SK-N-SH (cell line): ENCODE data around the gene COMMD8. TPM values are rescaled to one million over a fixed set of nuclear protein-coding genes. Genes with fewer than 3 reads are reported as not detected.

Source experiments
- CTCF ChIA-PET: fragments of 300-600, 350-600 bp; formaldehyde crosslinking; extraction: SDS; loops from one replicate; lab custom pipeline; 2021; lab: Yijun Ruan, JAX
- POLR2A ChIA-PET: fragments of 350-600 bp; sonication (Branson Sonifier 250); formaldehyde crosslinking; extraction: SDS; loops from one replicate; lab custom pipeline; 2020; ENCODE audit warnings: antibody characterized with exemption, inconsistent platforms; lab: Yijun Ruan, JAX
- DNase-seq: peaks from one replicate; pipeline ENCODE4 v3.0.0; 2012
- H2AFZ ChIP-seq: fragments of 200-600 bp; sonication (generic); 2 replicates; pipeline ENCODE4 v1.8.1; 2016; ENCODE audit warnings: antibody characterized with exemption, mild to moderate bottlenecking, low read depth
- H3F3A ChIP-seq: fragments of 200-600 bp; sonication (generic); replicated peaks from 2 replicates; pipeline ENCODE3; 2016; ENCODE audit warnings: antibody characterized with exemption, mild to moderate bottlenecking; ENCODE audit not compliant: insufficient read depth
- H3K27ac ChIP-seq, 2 experiments: fragments of 200-500 bp in 1 of 2; fragments of 200-600 bp in 1 of 2; sonication (Bioruptor generic) in 1 of 2; sonication (generic), shearing (Covaris generic) in 1 of 2; 2 replicates each; pipeline versions ENCODE4 v1.5.1 to v1.6.1; 2014 to 2016; ENCODE audit warnings: low read depth in 2 of 2, inconsistent platforms in 1 of 2, low read length in 1 of 2, mild to moderate bottlenecking in 1 of 2, mixed read lengths in 1 of 2
- H3K27me3 ChIP-seq: fragments of 200-600 bp; sonication (generic), shearing (Covaris generic); 2 replicates; pipeline ENCODE4 v1.6.1; 2016; ENCODE audit warnings: mixed run types; ENCODE audit not compliant: insufficient read depth
- H3K36me3 ChIP-seq, 2 experiments: fragments of 200-500 bp in 1 of 2; fragments of 200-600 bp in 1 of 2; sonication (Bioruptor generic) in 1 of 2; sonication (generic) in 1 of 2; replicated peaks in 1 of 2; 2 replicates each; pipeline versions ENCODE3 to v1.5.1; 2014 to 2016; ENCODE audit warnings: low read length in 1 of 2, mild to moderate bottlenecking in 1 of 2; ENCODE audit not compliant: insufficient read depth in 2 of 2, control insufficient read depth in 1 of 2
- H3K4me1 ChIP-seq, 2 experiments: fragments of 200-500 bp in 1 of 2; fragments of 200-600 bp in 1 of 2; sonication (Bioruptor generic) in 1 of 2; sonication (generic), shearing (Covaris generic) in 1 of 2; 2 replicates each; pipeline versions ENCODE4 v1.5.1 to v1.6.1; 2014 to 2016; ENCODE audit warnings: low read depth in 1 of 2, low read length in 1 of 2, mixed run types in 1 of 2; ENCODE audit not compliant: insufficient read depth in 2 of 2, control insufficient read depth in 1 of 2
- H3K4me2 ChIP-seq: fragments of 200-600 bp; sonication (generic), shearing (Covaris generic); 2 replicates; pipeline ENCODE4 v1.6.1; 2017; ENCODE audit warnings: mixed run types
- H3K4me3 ChIP-seq, 2 experiments: fragments of 200-500 bp in 1 of 2; fragments of 200-600 bp in 1 of 2; sonication (Bioruptor generic) in 1 of 2; sonication (generic), shearing (Covaris generic) in 1 of 2; 2 replicates each; pipeline versions ENCODE4 v1.5.1 to v1.8.1; 2014 to 2016; ENCODE audit warnings: low read depth in 2 of 2, inconsistent platforms in 1 of 2, low read length in 1 of 2, mild to moderate bottlenecking in 1 of 2, mixed read lengths in 1 of 2, moderate library complexity in 1 of 2
- H3K79me2 ChIP-seq: fragments of 200-600 bp; sonication (generic); 2 replicates; pipeline ENCODE4 v1.8.1; 2017; ENCODE audit warnings: mild to moderate bottlenecking; ENCODE audit not compliant: insufficient read depth
- H3K9ac ChIP-seq: fragments of 200-600 bp; sonication (generic); 2 replicates; pipeline ENCODE4 v1.6.1; 2017; ENCODE audit warnings: mixed run types
- H3K9me2 ChIP-seq: fragments of 200-600 bp; sonication (generic); 2 replicates; pipeline ENCODE4 v1.6.1; 2017; ENCODE audit warnings: mixed run types
- H3K9me3 ChIP-seq: fragments of 200-600 bp; sonication (generic); 2 replicates; pipeline ENCODE4 v1.6.1; 2017; ENCODE audit warnings: mixed run types, mild to moderate bottlenecking, moderate library complexity
- H4K20me1 ChIP-seq: fragments of 200-600 bp; sonication (generic); 2 replicates; pipeline ENCODE4 v1.6.1; 2017; ENCODE audit warnings: mild to moderate bottlenecking, mixed run types; ENCODE audit not compliant: insufficient read depth
- ELF1 ChIP-seq: IDR thresholded peaks from 2 replicates; pipeline ENCODE4 v1.4.0; 2012
- FOSL2 ChIP-seq: IDR thresholded peaks from 2 replicates; pipeline ENCODE4 v1.4.0; 2012; ENCODE audit warnings: low read depth, mild to moderate bottlenecking, moderate library complexity, borderline replicate concordance
- GABPA ChIP-seq: IDR thresholded peaks from 2 replicates; pipeline ENCODE4 v1.4.0; 2012; ENCODE audit warnings: low read depth, mild to moderate bottlenecking
- MXI1 ChIP-seq: IDR thresholded peaks from 2 replicates; pipeline ENCODE4 v1.6.1; 2012; ENCODE audit warnings: mild to moderate bottlenecking, low read depth, low read length, improper control_type of control experiment
- RAD21 ChIP-seq: IDR thresholded peaks from 2 replicates; pipeline ENCODE4 v1.6.1; 2012; ENCODE audit warnings: mild to moderate bottlenecking, low read length
- RCOR1 ChIP-seq: fragments of 150-350 bp; IDR thresholded peaks from 2 replicates; pipeline ENCODE4 v1.6.1; 2017; ENCODE audit warnings: antibody characterized with exemption, low read length
- SIN3A ChIP-seq: IDR thresholded peaks from 2 replicates; pipeline ENCODE4 v1.6.1; 2012; ENCODE audit warnings: low read depth, mild to moderate bottlenecking, low read length, moderate library complexity, borderline replicate concordance
- SMC3 ChIP-seq: IDR thresholded peaks from 2 replicates; pipeline ENCODE4 v1.6.1; 2012; ENCODE audit warnings: low read depth, low read length, improper control_type of control experiment
- TAF1 ChIP-seq: IDR thresholded peaks from 2 replicates; pipeline ENCODE4 v1.6.1; 2012; ENCODE audit warnings: low read depth, mild to moderate bottlenecking, low read length, moderate library complexity, borderline replicate concordance
- TCF12 ChIP-seq: IDR thresholded peaks from 2 replicates; pipeline ENCODE4 v1.4.0; 2012
- YY1 ChIP-seq: IDR thresholded peaks from 2 replicates; pipeline ENCODE4 v1.4.0; 2012; ENCODE audit warnings: low read depth, mild to moderate bottlenecking
- WGBS: methylation state at CpG from one replicate; pipeline ENCODE4 v1.1.6; 2017; ENCODE audit warnings: low lambda C conversion rate; 5-methylcytosine and 5-hydroxymethylcytosine counted together
- polyA plus RNA-seq, 3 experiments: library from polyadenylated mRNA; depleted of rRNA; stranded (reverse); fragments of >200 nt; gene quantifications; 2 replicates each; pipeline ENCODE4 v1.2.3, GENCODE V29; 2012
- TF ChIP-seq, protein P1 (sequence below): IDR thresholded peaks from 2 replicates; pipeline ENCODE4 v1.4.0; 2012; ENCODE audit warnings: low read depth
- TF ChIP-seq, protein P2 (sequence below): fragments of 200-600 bp; sonication (generic); IDR thresholded peaks from 2 replicates; pipeline ENCODE4 v1.6.1; 2017; ENCODE audit warnings: antibody characterized with exemption, mild to moderate bottlenecking, moderate library complexity
- TF ChIP-seq, protein P3 (sequence below): IDR thresholded peaks from 2 replicates; pipeline ENCODE4; 2012
- TF ChIP-seq, protein P4 (sequence below): fragments of 150-350 bp; IDR thresholded peaks from 2 replicates; pipeline ENCODE4 v1.6.1; 2017; ENCODE audit warnings: antibody characterized with exemption, low read length, low read depth, borderline replicate concordance
- TF ChIP-seq, protein P5 (sequence below): IDR thresholded peaks from 2 replicates; pipeline ENCODE4 v1.4.0; 2012; ENCODE audit warnings: low read depth, borderline replicate concordance

Gene COMMD8
- polyA plus RNA-seq, 1 of the 3 experiments (the other 2 are of a cell fraction), result 7.0 TPM

DNA sequence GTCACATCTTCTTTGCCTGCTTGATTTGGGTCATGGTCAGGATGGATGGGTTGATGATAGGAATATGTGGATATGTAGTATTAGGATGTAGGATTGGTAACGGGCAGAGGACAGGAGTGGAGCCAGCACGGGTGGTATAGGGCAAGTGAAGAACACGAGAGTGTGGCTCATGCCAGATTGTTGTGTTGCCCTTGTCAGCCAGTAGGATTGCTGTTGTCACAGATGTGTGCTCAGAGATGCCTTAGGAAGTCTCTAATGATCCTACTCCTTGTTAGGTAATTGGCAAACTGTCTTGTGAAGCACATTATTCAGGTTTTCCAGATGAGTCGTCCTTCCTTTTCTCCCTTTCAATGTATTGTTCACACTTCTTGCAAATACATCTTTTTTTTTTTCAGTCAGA lies 27.0 kb upstream of the COMMD8 start:
- Histone ChIP-seq H3K9ac (no peak overlapping the region), H3K9me3 (no peaks in the 10 kb centered on the region), H3F3A (peaks cover 6% of the 10 kb centered on the region), H3K27ac (no peak overlapping the region), H3K4me2 (no peak overlapping the region; the same call in 1 of the 2 replicates), H3K27me3 (no peaks in the 10 kb centered on the region), H3K4me1 (peaks cover 4 to 8% of the 10 kb centered on the region in 2 experiments; a peak in 3 of 4 replicates), H3K79me2 (peaks cover 53% of the 10 kb centered on the region), H2AFZ (no peak overlapping the region), H3K4me3 (no peak overlapping the region), H3K9me2 (no peaks in the 10 kb centered on the region), H3K36me3 (peaks cover 0 to 10% of the 10 kb centered on the region in 2 experiments), H4K20me1 (no peaks in the 10 kb centered on the region)
- ChIA-PET CTCF (interaction anchor here (0.9 kb wide), 1 partner anchor 77 kb away, joined by 4 read pairs; no protein-coding TSS in a partner anchor), POLR2A (no interaction called here)
- TF ChIP-seq RAD21 (peak; percentile 42), SMC3 (peak; percentile 11; the same call in 1 of the 2 replicates)
- TF ChIP-seq, protein P1, sequence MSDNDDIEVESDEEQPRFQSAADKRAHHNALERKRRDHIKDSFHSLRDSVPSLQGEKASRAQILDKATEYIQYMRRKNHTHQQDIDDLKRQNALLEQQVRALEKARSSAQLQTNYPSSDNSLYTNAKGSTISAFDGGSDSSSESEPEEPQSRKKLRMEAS, result no peak
- TF ChIP-seq, protein P2, sequence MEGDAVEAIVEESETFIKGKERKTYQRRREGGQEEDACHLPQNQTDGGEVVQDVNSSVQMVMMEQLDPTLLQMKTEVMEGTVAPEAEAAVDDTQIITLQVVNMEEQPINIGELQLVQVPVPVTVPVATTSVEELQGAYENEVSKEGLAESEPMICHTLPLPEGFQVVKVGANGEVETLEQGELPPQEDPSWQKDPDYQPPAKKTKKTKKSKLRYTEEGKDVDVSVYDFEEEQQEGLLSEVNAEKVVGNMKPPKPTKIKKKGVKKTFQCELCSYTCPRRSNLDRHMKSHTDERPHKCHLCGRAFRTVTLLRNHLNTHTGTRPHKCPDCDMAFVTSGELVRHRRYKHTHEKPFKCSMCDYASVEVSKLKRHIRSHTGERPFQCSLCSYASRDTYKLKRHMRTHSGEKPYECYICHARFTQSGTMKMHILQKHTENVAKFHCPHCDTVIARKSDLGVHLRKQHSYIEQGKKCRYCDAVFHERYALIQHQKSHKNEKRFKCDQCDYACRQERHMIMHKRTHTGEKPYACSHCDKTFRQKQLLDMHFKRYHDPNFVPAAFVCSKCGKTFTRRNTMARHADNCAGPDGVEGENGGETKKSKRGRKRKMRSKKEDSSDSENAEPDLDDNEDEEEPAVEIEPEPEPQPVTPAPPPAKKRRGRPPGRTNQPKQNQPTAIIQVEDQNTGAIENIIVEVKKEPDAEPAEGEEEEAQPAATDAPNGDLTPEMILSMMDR, result peak; percentile 51
- TF ChIP-seq, protein P3, sequence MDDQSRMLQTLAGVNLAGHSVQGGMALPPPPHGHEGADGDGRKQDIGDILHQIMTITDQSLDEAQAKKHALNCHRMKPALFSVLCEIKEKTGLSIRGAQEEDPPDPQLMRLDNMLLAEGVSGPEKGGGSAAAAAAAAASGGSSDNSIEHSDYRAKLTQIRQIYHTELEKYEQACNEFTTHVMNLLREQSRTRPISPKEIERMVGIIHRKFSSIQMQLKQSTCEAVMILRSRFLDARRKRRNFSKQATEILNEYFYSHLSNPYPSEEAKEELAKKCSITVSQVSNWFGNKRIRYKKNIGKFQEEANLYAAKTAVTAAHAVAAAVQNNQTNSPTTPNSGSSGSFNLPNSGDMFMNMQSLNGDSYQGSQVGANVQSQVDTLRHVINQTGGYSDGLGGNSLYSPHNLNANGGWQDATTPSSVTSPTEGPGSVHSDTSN, result no peak
- peak; percentile 16 for DNase-seq
- 83% methylated on average over 4 of the region's 4 CpGs for WGBS

DNA sequence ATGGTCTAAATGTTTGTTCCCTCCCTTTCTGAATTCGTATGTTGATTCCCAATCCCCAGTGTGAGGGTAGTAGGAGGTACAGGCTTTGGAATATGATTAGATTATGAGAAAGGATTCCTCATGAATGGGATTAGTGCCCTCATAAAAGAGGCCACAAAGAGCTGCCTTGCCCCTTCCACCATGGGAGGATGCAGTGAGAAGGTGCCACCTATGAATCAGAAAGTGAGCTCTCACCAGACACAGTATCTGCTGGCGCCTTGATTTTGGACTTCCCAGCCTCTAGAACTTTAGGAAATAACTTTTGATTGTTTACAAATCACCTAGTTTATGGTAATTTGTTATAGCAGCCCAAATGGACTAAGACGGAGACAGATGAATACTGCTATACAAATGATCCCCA lies 25.2 kb upstream of the COMMD8 start:
- no peak overlapping the region for H3K4me3 ChIP-seq
- ChIA-PET CTCF (interaction anchor here (0.6 to 2.0 kb wide), 3 partner anchors 9 to 80 kb away, joined by 3 to 5 read pairs (median 3); no protein-coding TSS in a partner anchor), POLR2A (no interaction called here)
- no peaks in the 10 kb centered on the region for H3K9me2 ChIP-seq
- no peak overlapping the region for H3K4me2 ChIP-seq
- peaks cover 53% of the 10 kb centered on the region for H3K79me2 ChIP-seq
- no peak overlapping the region for H2AFZ ChIP-seq
- no peak overlapping the region for H3K27ac ChIP-seq
- H3F3A ChIP-seq, result peaks cover 22% of the 10 kb centered on the region
- peaks cover 0 to 12% of the 10 kb centered on the region in 2 experiments; a peak in 2 of 4 replicates for H3K4me1 ChIP-seq
- no peaks in the 10 kb centered on the region for H3K9me3 ChIP-seq
- H3K36me3 ChIP-seq, result peaks cover 0 to 5% of the 10 kb centered on the region in 2 experiments
- H3K9ac ChIP-seq, result no peak overlapping the region
- no peaks in the 10 kb centered on the region for H4K20me1 ChIP-seq
- no peak for DNase-seq
- WGBS, result 62% methylated on average over 3 of the region's 3 CpGs
- H3K27me3 ChIP-seq, result no peaks in the 10 kb centered on the region
- no peak for TF ChIP-seq TCF12
- TF ChIP-seq TAF1, result no peak
- TF ChIP-seq, protein P2, result no peak
- TF ChIP-seq FOSL2, result no peak
- no peak for TF ChIP-seq SIN3A
- TF ChIP-seq GABPA, result no peak
- no peak for TF ChIP-seq MXI1
- TF ChIP-seq YY1, result no peak
- TF ChIP-seq, protein P4, sequence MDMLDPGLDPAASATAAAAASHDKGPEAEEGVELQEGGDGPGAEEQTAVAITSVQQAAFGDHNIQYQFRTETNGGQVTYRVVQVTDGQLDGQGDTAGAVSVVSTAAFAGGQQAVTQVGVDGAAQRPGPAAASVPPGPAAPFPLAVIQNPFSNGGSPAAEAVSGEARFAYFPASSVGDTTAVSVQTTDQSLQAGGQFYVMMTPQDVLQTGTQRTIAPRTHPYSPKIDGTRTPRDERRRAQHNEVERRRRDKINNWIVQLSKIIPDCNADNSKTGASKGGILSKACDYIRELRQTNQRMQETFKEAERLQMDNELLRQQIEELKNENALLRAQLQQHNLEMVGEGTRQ, result no peak
- TF ChIP-seq, protein P1, result no peak
- TF ChIP-seq, protein P3, result no peak
- TF ChIP-seq RCOR1, result no peak
- no peak for TF ChIP-seq ELF1
- no peak for TF ChIP-seq SMC3
- TF ChIP-seq, protein P5, sequence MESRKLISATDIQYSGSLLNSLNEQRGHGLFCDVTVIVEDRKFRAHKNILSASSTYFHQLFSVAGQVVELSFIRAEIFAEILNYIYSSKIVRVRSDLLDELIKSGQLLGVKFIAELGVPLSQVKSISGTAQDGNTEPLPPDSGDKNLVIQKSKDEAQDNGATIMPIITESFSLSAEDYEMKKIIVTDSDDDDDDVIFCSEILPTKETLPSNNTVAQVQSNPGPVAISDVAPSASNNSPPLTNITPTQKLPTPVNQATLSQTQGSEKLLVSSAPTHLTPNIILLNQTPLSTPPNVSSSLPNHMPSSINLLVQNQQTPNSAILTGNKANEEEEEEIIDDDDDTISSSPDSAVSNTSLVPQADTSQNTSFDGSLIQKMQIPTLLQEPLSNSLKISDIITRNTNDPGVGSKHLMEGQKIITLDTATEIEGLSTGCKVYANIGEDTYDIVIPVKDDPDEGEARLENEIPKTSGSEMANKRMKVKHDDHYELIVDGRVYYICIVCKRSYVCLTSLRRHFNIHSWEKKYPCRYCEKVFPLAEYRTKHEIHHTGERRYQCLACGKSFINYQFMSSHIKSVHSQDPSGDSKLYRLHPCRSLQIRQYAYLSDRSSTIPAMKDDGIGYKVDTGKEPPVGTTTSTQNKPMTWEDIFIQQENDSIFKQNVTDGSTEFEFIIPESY, result no peak
- TF ChIP-seq RAD21, result no peak
